ENCODE measurements around the gene OVOL1.

Gene OVOL1

GRCh38 chr11:65842144-65842543, 55.3 kb downstream of the OVOL1 start:
- ChIA-PET POLR2A (no interaction called here), CTCF (interaction anchor here (0.8 to 2.7 kb wide), 2 partner anchors 9 to 10 kb away, joined by 3 to 9 read pairs; partner anchors contain the start of gene SNX32)
- H3K9me3 ChIP-seq (ENCODE audit: control extremely low read depth in 1 of 5, control insufficient read depth in 4 of 5, insufficient read depth in 2 of 5, low read depth in 1 of 5, low read length in 4 of 5), result peaks cover 0 to 4% (median 0%) of the 10 kb centered on the region in 5 experiments
- H3K4me3 ChIP-seq (ENCODE audit: control insufficient read depth in 1 of 7, extremely low read depth in 1 of 7, insufficient read depth in 4 of 7, low read depth in 2 of 7, low read length in 6 of 7), result no peak overlapping the region
- H3K36me3 ChIP-seq (ENCODE audit: control insufficient read depth in 4 of 4, insufficient read depth in 4 of 4, low read length in 3 of 4), result no peaks in the 10 kb centered on the region
- 100% methylated on average over 4 of the region's 4 CpGs for WGBS (ENCODE audit: insufficient coverage)
- no peaks in the 10 kb centered on the region for H3K4me1 ChIP-seq (ENCODE audit: control extremely low read depth in 1 of 4, control insufficient read depth in 4 of 4, insufficient read depth in 4 of 4, low read length in 3 of 4)
- DNase-seq, result no peak
- no peaks in the 10 kb centered on the region for H3K27me3 ChIP-seq (replicated peaks in 2 of 5; ENCODE audit: control insufficient read depth in 4 of 5, insufficient read depth in 5 of 5, low read length in 4 of 5)
- no peak overlapping the region for H3K27ac ChIP-seq (ENCODE audit: insufficient read depth in 1 of 2, low read depth in 1 of 2, low read length in 2 of 2, poor library complexity in 1 of 2, severe bottlenecking in 2 of 2)

GRCh38 chr11:65843811-65844210, 56.9 kb downstream of the OVOL1 start:
- H3K36me3 ChIP-seq (ENCODE audit: control insufficient read depth in 4 of 4, insufficient read depth in 4 of 4, low read length in 3 of 4), result no peaks in the 10 kb centered on the region
- no peak overlapping the region for H3K27ac ChIP-seq (ENCODE audit: insufficient read depth in 1 of 2, low read depth in 1 of 2, low read length in 2 of 2, poor library complexity in 1 of 2, severe bottlenecking in 2 of 2)
- whole genome bisulfite sequencing (ENCODE audit: insufficient coverage), result 100% methylated on average over 1 of the region's 3 CpGs
- DNase-seq, result no peak
- H3K9me3 ChIP-seq (ENCODE audit: control extremely low read depth in 1 of 5, control insufficient read depth in 4 of 5, insufficient read depth in 2 of 5, low read depth in 1 of 5, low read length in 4 of 5), result no peaks in the 10 kb centered on the region
- H3K27me3 ChIP-seq (replicated peaks in 2 of 5; ENCODE audit: control insufficient read depth in 4 of 5, insufficient read depth in 5 of 5, low read length in 4 of 5), result no peaks in the 10 kb centered on the region
- ChIA-PET CTCF (interaction anchor here (1.1 to 2.7 kb wide), 2 partner anchors 9 to 11 kb away, joined by 4 to 9 read pairs; partner anchors contain the start of gene SNX32), POLR2A (no interaction called here)
- H3K4me1 ChIP-seq (ENCODE audit: control extremely low read depth in 1 of 4, control insufficient read depth in 4 of 4, insufficient read depth in 4 of 4, low read length in 3 of 4), result no peaks in the 10 kb centered on the region
- H3K4me3 ChIP-seq (ENCODE audit: control insufficient read depth in 1 of 7, extremely low read depth in 1 of 7, insufficient read depth in 4 of 7, low read depth in 2 of 7, low read length in 6 of 7), result no peak overlapping the region

- DNase-seq, result no peak
- H3K36me3 ChIP-seq (ENCODE audit: control insufficient read depth in 4 of 4, insufficient read depth in 4 of 4, low read length in 3 of 4), result no peaks in the 10 kb centered on the region
- no peaks in the 10 kb centered on the region for H3K27me3 ChIP-seq (replicated peaks in 2 of 5; ENCODE audit: control insufficient read depth in 4 of 5, insufficient read depth in 5 of 5, low read length in 4 of 5)
- 84% methylated on average over 4 of the region's 10 CpGs for WGBS (ENCODE audit: insufficient coverage)
- no peak overlapping the region for H3K4me3 ChIP-seq (ENCODE audit: control insufficient read depth in 1 of 7, extremely low read depth in 1 of 7, insufficient read depth in 4 of 7, low read depth in 2 of 7, low read length in 6 of 7)
- no peaks in the 10 kb centered on the region for H3K4me1 ChIP-seq (ENCODE audit: control extremely low read depth in 1 of 4, control insufficient read depth in 4 of 4, insufficient read depth in 4 of 4, low read length in 3 of 4)
- no peaks in the 10 kb centered on the region for H3K9me3 ChIP-seq (ENCODE audit: control extremely low read depth in 1 of 5, control insufficient read depth in 4 of 5, insufficient read depth in 2 of 5, low read depth in 1 of 5, low read length in 4 of 5)
- ChIA-PET CTCF (interaction anchor here (0.6 to 2.7 kb wide), 3 partner anchors 8 to 35 kb away, joined by 3 to 9 read pairs (median 4); partner anchors contain the start of gene SNX32), POLR2A (interaction anchor here (0.7 kb wide), 1 partner anchor 65 kb away, joined by 5 read pairs; no protein-coding TSS in a partner anchor)
- no peak overlapping the region for H3K27ac ChIP-seq (ENCODE audit: insufficient read depth in 1 of 2, low read depth in 1 of 2, low read length in 2 of 2, poor library complexity in 1 of 2, severe bottlenecking in 2 of 2)
Observed at GRCh38 chr11:65844231-65844872, 57.5 kb downstream of the OVOL1 start.
